ENCODE results near the gene SLC22A15. TPM values are rescaled to one million over a fixed set of nuclear protein-coding genes. Genes with fewer than 3 reads are reported as not detected.

The SLC22A15 gene
- polyA plus RNA-seq, 1 experiment = not detected

DNA sequence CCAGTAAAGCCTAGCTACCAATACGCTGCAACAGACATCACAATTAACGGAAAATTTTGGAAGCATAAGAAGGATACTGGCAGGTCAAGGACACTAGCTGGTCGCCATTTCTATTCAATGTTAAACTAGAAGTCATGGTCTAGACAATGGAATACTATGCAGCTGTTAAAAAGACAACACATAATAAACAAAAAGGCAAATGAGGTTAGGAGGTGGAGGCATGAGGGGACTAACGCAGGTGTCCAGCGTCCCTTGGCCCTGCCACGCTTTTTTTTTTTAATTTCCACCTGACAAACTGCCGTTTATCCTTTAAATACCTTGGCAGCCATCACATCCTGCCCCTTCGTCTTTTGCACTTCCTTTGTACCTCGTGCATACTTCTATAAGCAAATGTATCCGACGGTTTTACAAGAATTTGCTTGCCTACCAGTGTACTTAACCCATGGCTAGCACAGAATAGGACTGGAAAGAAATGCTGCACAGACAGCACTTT is 698 bp upstream of the SLC22A15 start:
- H3K9me3 ChIP-seq (ENCODE audit: control insufficient read depth, insufficient read depth, low read length) = peaks cover 4% of the 10 kb centered on the region; the same call in 1 of the 2 replicates
- peaks cover 26% of the 10 kb centered on the region for H3K27me3 ChIP-seq (ENCODE audit: control insufficient read depth, insufficient read depth, low read length)
- TF ChIP-seq, protein P1, sequence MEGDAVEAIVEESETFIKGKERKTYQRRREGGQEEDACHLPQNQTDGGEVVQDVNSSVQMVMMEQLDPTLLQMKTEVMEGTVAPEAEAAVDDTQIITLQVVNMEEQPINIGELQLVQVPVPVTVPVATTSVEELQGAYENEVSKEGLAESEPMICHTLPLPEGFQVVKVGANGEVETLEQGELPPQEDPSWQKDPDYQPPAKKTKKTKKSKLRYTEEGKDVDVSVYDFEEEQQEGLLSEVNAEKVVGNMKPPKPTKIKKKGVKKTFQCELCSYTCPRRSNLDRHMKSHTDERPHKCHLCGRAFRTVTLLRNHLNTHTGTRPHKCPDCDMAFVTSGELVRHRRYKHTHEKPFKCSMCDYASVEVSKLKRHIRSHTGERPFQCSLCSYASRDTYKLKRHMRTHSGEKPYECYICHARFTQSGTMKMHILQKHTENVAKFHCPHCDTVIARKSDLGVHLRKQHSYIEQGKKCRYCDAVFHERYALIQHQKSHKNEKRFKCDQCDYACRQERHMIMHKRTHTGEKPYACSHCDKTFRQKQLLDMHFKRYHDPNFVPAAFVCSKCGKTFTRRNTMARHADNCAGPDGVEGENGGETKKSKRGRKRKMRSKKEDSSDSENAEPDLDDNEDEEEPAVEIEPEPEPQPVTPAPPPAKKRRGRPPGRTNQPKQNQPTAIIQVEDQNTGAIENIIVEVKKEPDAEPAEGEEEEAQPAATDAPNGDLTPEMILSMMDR (IDR thresholded peaks at IDR 0.05; ENCODE audit: low read depth, low read length) = no peak
- DNase-seq (ENCODE audit: low read depth, low spot score) = no peak
- POLR2A ChIA-PET = no interaction called here
- H3K4me3 ChIP-seq (ENCODE audit: low read depth, low read length) = peak overlapping the region; percentile 55
- H3K27ac ChIP-seq (ENCODE audit: low read depth, low read length) = no peak overlapping the region
- CTCF ChIA-PET = no interaction called here

DNA sequence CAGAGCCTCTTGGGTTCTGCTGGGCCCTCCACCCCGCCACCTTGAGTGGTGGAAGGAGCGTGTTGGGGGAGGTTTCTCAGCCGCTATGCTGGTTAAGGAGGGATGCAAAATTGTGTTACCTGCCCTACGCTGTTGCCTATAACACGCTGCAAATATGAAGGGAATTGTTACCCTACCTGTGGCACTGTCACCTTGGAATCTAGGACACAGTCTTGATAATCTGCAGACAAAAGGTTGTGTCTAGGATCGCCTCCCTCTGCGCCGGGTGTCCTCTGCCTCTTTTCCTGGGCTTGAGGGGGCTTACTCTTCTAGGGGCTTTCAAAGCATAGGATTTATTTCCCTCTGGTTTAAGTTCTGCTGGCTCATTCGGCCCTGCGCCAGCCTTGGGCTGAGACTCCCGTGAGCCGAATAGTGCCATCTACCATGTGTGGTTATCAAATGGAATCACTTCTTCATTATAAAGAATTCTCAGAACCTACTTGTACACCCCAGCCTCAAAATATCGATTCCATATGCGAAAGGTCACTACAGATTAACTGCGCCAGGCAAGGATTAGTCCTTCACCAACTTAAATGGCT is 697 bp downstream of the SLC22A15 start:
- H3K9me3 ChIP-seq (ENCODE audit: control insufficient read depth, insufficient read depth, low read length) = peaks cover 4% of the 10 kb centered on the region; the same call in 1 of the 2 replicates
- peaks cover 26% of the 10 kb centered on the region for H3K27me3 ChIP-seq (ENCODE audit: control insufficient read depth, insufficient read depth, low read length)
- H3K27ac ChIP-seq (ENCODE audit: low read depth, low read length) = no peak overlapping the region
- DNase-seq (ENCODE audit: low read depth, low spot score) = no peak
- CTCF ChIA-PET = no interaction called here
- TF ChIP-seq, protein P1 (IDR thresholded peaks at IDR 0.05; ENCODE audit: low read depth, low read length) = no peak
- POLR2A ChIA-PET = no interaction called here
- no peak overlapping the region for H3K4me3 ChIP-seq (ENCODE audit: low read depth, low read length)

DNA sequence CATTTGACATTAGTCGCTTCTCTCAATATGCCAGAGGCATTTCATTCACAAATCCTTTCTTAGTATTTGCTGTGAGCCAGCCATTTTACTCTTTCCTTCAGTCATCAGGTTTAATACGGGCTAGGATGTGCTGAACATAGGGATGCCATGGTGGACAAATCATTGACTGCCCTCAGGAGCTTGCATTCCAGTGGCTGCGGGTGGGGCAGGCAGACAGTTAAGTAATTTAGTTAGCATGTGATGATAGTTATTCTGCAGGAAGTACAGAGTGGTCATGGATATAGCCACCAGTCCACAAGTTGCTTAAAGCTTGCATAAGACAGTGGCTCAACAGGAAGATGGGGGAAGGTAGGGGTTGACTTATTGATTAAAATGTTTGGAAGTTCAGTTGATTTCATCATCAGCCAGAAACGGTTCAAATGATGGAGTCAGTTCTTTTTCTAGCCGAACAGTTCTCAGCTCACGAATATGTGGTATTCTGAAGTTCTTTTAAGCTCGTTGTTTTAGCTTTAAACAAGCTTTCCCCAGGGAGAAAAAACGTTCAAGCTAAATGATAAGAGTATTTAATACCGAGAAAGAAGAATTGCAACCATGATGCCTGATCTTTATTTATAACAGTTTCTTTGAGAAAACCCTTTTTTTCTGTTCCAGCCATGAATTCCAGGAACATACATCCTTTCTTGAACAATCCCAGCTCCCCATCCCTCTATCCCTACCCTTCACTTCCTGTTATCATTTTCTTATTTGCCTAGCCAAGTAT is 1.4 kb downstream of the SLC22A15 start:
- H3K27ac ChIP-seq (ENCODE audit: low read depth, low read length) = no peak overlapping the region
- no peak overlapping the region for H3K4me3 ChIP-seq (ENCODE audit: low read depth, low read length)
- TF ChIP-seq, protein P1 (IDR thresholded peaks at IDR 0.05; ENCODE audit: low read depth, low read length) = no peak
- peaks cover 26% of the 10 kb centered on the region for H3K27me3 ChIP-seq (ENCODE audit: control insufficient read depth, insufficient read depth, low read length)
- DNase-seq (ENCODE audit: low read depth, low spot score) = no peak
- H3K9me3 ChIP-seq (ENCODE audit: control insufficient read depth, insufficient read depth, low read length) = peaks cover 4% of the 10 kb centered on the region; the same call in 1 of the 2 replicates
- CTCF ChIA-PET = interaction anchor here (0.8 to 1.0 kb wide), 2 partner anchors 167 to 174 kb away, joined by 3 read pairs; no protein-coding TSS in a partner anchor
- POLR2A ChIA-PET = no interaction called here

DNA sequence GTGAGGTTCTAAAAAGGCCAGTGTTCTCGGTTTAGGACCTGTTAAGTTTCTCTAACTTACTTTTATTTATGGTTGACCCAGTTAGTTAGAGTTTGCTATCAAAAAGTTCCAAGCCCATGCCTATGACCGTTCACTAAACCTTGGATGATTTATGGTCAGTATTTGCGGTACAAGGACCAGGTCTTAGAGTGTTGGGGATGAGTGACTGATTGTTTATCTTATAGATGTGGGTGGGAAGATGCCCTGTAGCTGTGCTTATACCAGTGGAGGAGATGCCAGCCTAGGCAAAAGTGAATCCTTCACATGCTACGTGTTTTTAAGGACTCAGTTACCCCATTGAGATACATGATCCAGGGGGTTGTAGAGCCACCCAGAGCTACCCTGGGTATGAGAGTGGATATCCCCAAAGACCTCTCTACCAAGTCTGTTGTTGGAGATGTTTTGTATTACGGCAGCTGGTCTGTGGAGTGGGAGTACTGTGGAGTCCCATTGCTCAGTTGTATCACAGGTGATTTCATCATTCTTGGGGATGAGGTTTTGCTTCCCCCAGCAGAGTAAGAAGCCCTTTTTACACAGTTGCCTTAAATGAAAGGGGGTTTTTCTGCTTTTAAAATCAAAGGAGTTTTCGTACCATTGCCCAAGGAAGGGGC is 2.1 kb downstream of the SLC22A15 start:
- TF ChIP-seq, protein P1 (IDR thresholded peaks at IDR 0.05; ENCODE audit: low read depth, low read length) = no peak
- Histone ChIP-seq H3K4me3 (ENCODE audit: low read depth, low read length) (no peak overlapping the region), H3K27me3 (ENCODE audit: control insufficient read depth, insufficient read depth, low read length) (peaks cover 26% of the 10 kb centered on the region), H3K27ac (ENCODE audit: low read depth, low read length) (no peak overlapping the region), H3K9me3 (ENCODE audit: control insufficient read depth, insufficient read depth, low read length) (peaks cover 4% of the 10 kb centered on the region; the same call in 1 of the 2 replicates)
- no peak for DNase-seq (ENCODE audit: low read depth, low spot score)
- CTCF ChIA-PET = interaction anchor here (0.8 to 1.0 kb wide), 2 partner anchors 168 to 175 kb away, joined by 3 read pairs; no protein-coding TSS in a partner anchor
- POLR2A ChIA-PET = no interaction called here

All from AG04450 (cell line).